GM21390 (cell line): Measurements from ENCODE around the gene TRIO.

Experiments
- ATAC-seq: cut with Tn5 transposase; IDR thresholded peaks from one replicate; pipeline ENCODE4 v1.9.1; 2021; ENCODE audit not compliant: unreplicated experiment

The TRIO gene

GRCh38 chr5:14443671-14444093 is 300.5 kb downstream of the TRIO start:
- ATAC-seq = no peak

GRCh38 chr5:14444161-14444560 is 301.0 kb downstream of the TRIO start:
- ATAC-seq = no peak

GRCh38 chr5:14445013-14445412 is 301.9 kb downstream of the TRIO start:
- ATAC-seq = no peak

GRCh38 chr5:14445576-14446290 is 302.6 kb downstream of the TRIO start:
- no peak for ATAC-seq

- ATAC-seq = no peak
These were observed 305.1 kb downstream of the TRIO start for GRCh38 chr5:14447958-14448911.

- ATAC-seq = no peak
These were observed 306.0 kb downstream of the TRIO start for GRCh38 chr5:14449052-14449661.

GRCh38 chr5:14450018-14450524 is 306.9 kb downstream of the TRIO start:
- no peak for ATAC-seq

GRCh38 chr5:14450742-14451141 is 307.6 kb downstream of the TRIO start:
- ATAC-seq = no peak

- no peak for ATAC-seq
These were observed 308.7 kb downstream of the TRIO start for GRCh38 chr5:14451871-14452270.

GRCh38 chr5:14452685-14453454 is 309.7 kb downstream of the TRIO start:
- ATAC-seq = no peak

GRCh38 chr5:14453481-14453880 is 310.3 kb downstream of the TRIO start:
- no peak for ATAC-seq

GRCh38 chr5:14455814-14456321 is 312.7 kb downstream of the TRIO start:
- no peak for ATAC-seq

GRCh38 chr5:14457476-14457875 is 314.3 kb downstream of the TRIO start:
- no peak for ATAC-seq

GRCh38 chr5:14458414-14458813 is 315.3 kb downstream of the TRIO start:
- no peak for ATAC-seq

GRCh38 chr5:14460844-14461398 is 317.8 kb downstream of the TRIO start:
- ATAC-seq = no peak

GRCh38 chr5:14462681-14463080 is 319.5 kb downstream of the TRIO start:
- no peak for ATAC-seq

GRCh38 chr5:14463629-14464028 is 320.5 kb downstream of the TRIO start:
- ATAC-seq = no peak

GRCh38 chr5:14464096-14464495 is 321.0 kb downstream of the TRIO start:
- ATAC-seq = no peak

GRCh38 chr5:14464671-14465070 is 321.5 kb downstream of the TRIO start:
- ATAC-seq = no peak

- no peak for ATAC-seq
These were observed 322.0 kb downstream of the TRIO start for GRCh38 chr5:14465116-14465515.
